Common myeloid progenitor, CD34-positive (primary cell): ENCODE results near the gene MDM1.

Source experiments
- CTCF ChIA-PET: fragments of 350-600 bp; sonication (Branson Sonifier 250); formaldehyde crosslinking; loops from one replicate; lab custom pipeline; 2021; ENCODE audit warnings: antibody characterized with exemption; lab: Charles Lee
- POLR2A ChIA-PET: fragments of 350-600 bp; sonication (Branson Sonifier 250); formaldehyde crosslinking; loops from one replicate; lab custom pipeline; 2021; ENCODE audit warnings: antibody characterized with exemption; lab: Charles Lee
- DNase-seq, 3 donors: peaks; one replicate each; pipeline versions ENCODE4 v3.0.0 to v3.0.0-alpha.2; 2013
- H3K27ac ChIP-seq, 2 experiments: 1 replicate in 1 of 2; 2 replicates in 1 of 2; pipeline ENCODE4 v1.7.0; 2013; ENCODE audit warnings: inconsistent platforms in 2 of 2, low read length in 2 of 2, mild to moderate bottlenecking in 2 of 2, low read depth in 1 of 2, moderate library complexity in 1 of 2; ENCODE audit not compliant: severe bottlenecking in 2 of 2, insufficient read depth in 1 of 2, poor library complexity in 1 of 2
- H3K27me3 ChIP-seq, 5 experiments: replicated peaks in 2 of 5; 1 replicate in 3 of 5; 2 replicates in 2 of 5; pipeline versions ENCODE4 v1.6.1 to v1.7.0; 2013; ENCODE audit warnings: low read length in 4 of 5, mild to moderate bottlenecking in 2 of 5, moderate library complexity in 2 of 5, inconsistent platforms in 1 of 5; ENCODE audit not compliant: insufficient read depth in 5 of 5, control insufficient read depth in 4 of 5
- H3K36me3 ChIP-seq, 4 experiments: 1 replicate in 2 of 4; 2 replicates in 2 of 4; pipeline versions ENCODE4 v1.6.1 to v1.7.0; 2013; ENCODE audit warnings: low read length in 3 of 4, control low read depth in 1 of 4, mild to moderate bottlenecking in 1 of 4; ENCODE audit not compliant: control insufficient read depth in 4 of 4, insufficient read depth in 4 of 4
- H3K4me1 ChIP-seq, 4 experiments: 1 replicate in 3 of 4; 2 replicates in 1 of 4; pipeline versions ENCODE4 v1.6.1 to v1.7.1; 2013; ENCODE audit warnings: low read length in 3 of 4, mild to moderate bottlenecking in 3 of 4, control low read depth in 1 of 4, inconsistent platforms in 1 of 4, moderate library complexity in 1 of 4; ENCODE audit not compliant: control insufficient read depth in 4 of 4, insufficient read depth in 4 of 4; ENCODE audit errors: control extremely low read depth in 1 of 4
- H3K4me3 ChIP-seq, 7 experiments: 1 replicate in 4 of 7; 2 replicates in 3 of 7; pipeline versions ENCODE4 v1.5.1 to v1.7.0; 2013; ENCODE audit warnings: mild to moderate bottlenecking in 7 of 7, low read length in 6 of 7, moderate library complexity in 6 of 7, inconsistent platforms in 2 of 7, low read depth in 2 of 7, control low read depth in 1 of 7; ENCODE audit not compliant: insufficient read depth in 4 of 7, control insufficient read depth in 1 of 7; ENCODE audit errors: extremely low read depth in 1 of 7
- H3K9me3 ChIP-seq, 5 experiments: 1 replicate in 4 of 5; 2 replicates in 1 of 5; pipeline versions ENCODE4 v1.6.1 to v1.7.1; 2013; ENCODE audit warnings: low read length in 4 of 5, mild to moderate bottlenecking in 2 of 5, inconsistent platforms in 1 of 5, low read depth in 1 of 5, moderate library complexity in 1 of 5; ENCODE audit not compliant: control insufficient read depth in 4 of 5, insufficient read depth in 2 of 5; ENCODE audit errors: control extremely low read depth in 1 of 5
- WGBS: methylation state at CpG from one replicate; pipeline ENCODE4 v1.1.5; 2013; ENCODE audit not compliant: insufficient coverage; 5-methylcytosine and 5-hydroxymethylcytosine counted together

MDM1 gene

GRCh38 chr12:68327896-68328295, 4.3 kb downstream of the MDM1 start:
- no peak overlapping the region for H3K27ac ChIP-seq
- no CpG with 5 or more reads among the region's 3 CpGs for WGBS
- ChIA-PET POLR2A (no interaction called here), CTCF (interaction anchor here (1.1 to 1.7 kb wide), 2 partner anchors 11 to 105 kb away, joined by 3 to 4 read pairs; no protein-coding TSS in a partner anchor)
- no peak for DNase-seq
- H3K27me3 ChIP-seq, result no peaks in the 10 kb centered on the region
- H3K9me3 ChIP-seq, result no peaks in the 10 kb centered on the region
- H3K4me3 ChIP-seq, result no peak overlapping the region
- peaks cover 2 to 25% (median 15%) of the 10 kb centered on the region in 4 experiments for H3K36me3 ChIP-seq
- peaks cover 3 to 19% (median 14%) of the 10 kb centered on the region in 4 experiments for H3K4me1 ChIP-seq

DNA sequence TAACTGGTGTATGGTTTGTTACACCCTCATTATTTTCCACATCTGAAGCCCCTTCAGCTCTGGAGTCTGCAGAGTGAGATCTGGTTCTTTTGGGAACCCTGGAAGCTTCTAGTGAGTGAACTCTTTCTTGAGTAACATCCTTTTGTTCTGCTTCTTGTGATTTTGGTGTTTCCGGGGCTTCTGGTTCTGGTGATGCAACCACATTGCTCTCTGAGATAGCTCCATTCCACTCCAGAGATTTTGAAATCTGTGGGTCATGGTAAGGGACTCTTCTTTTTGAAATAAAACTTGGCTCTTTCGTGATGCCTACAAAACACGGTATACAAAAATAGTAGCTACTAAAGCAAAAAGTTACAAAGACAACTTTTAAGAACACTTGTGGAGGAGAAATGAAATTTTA, 5.4 kb downstream of the MDM1 start:
- H3K9me3 ChIP-seq, result no peaks in the 10 kb centered on the region
- no peak overlapping the region for H3K4me3 ChIP-seq
- no peak overlapping the region for H3K27ac ChIP-seq
- POLR2A ChIA-PET, result no interaction called here
- peaks cover 0 to 13% (median 10%) of the 10 kb centered on the region in 4 experiments for H3K4me1 ChIP-seq
- WGBS, result 100% methylated on average over 1 of the region's 3 CpGs
- no peaks in the 10 kb centered on the region for H3K27me3 ChIP-seq
- CTCF ChIA-PET, result interaction anchor here (1.1 kb wide), 1 partner anchor 12 kb away, joined by 3 read pairs; no protein-coding TSS in a partner anchor
- H3K36me3 ChIP-seq, result peaks cover 2 to 32% (median 18%) of the 10 kb centered on the region in 4 experiments
- no peak for DNase-seq

- peaks cover 0 to 5% (median 3%) of the 10 kb centered on the region in 4 experiments for H3K4me1 ChIP-seq
- DNase-seq, result no peak
- ChIA-PET CTCF (interaction anchor here (1.0 kb wide), 1 partner anchor 103 kb away, joined by 4 read pairs; no protein-coding TSS in a partner anchor), POLR2A (interaction anchor here (0.6 kb wide), 1 partner anchor 105 kb away, joined by 3 read pairs; no protein-coding TSS in a partner anchor)
- H3K9me3 ChIP-seq, result no peaks in the 10 kb centered on the region
- H3K27ac ChIP-seq, result no peak overlapping the region
- H3K27me3 ChIP-seq, result no peaks in the 10 kb centered on the region
- no peak overlapping the region for H3K4me3 ChIP-seq
- peaks cover 4 to 32% (median 20%) of the 10 kb centered on the region in 4 experiments for H3K36me3 ChIP-seq
- WGBS, result 100% methylated on average over 1 of the region's 1 CpG
Observed at GRCh38 chr12:68325966-68326365, 6.2 kb downstream of the MDM1 start.

- ChIA-PET POLR2A (no interaction called here), CTCF (interaction anchor here (1.4 kb wide), 1 partner anchor 102 kb away, joined by 6 read pairs; no protein-coding TSS in a partner anchor)
- H3K4me1 ChIP-seq, result no peaks in the 10 kb centered on the region
- DNase-seq, result no peak
- H3K4me3 ChIP-seq, result no peak overlapping the region
- peaks cover 8 to 35% (median 22%) of the 10 kb centered on the region in 4 experiments for H3K36me3 ChIP-seq
- H3K27me3 ChIP-seq, result no peaks in the 10 kb centered on the region
- no peaks in the 10 kb centered on the region for H3K9me3 ChIP-seq
- WGBS, result 94% methylated on average over 3 of the region's 3 CpGs
- H3K27ac ChIP-seq, result no peak overlapping the region
Observed at GRCh38 chr12:68324531-68324930, 7.6 kb downstream of the MDM1 start.

DNA sequence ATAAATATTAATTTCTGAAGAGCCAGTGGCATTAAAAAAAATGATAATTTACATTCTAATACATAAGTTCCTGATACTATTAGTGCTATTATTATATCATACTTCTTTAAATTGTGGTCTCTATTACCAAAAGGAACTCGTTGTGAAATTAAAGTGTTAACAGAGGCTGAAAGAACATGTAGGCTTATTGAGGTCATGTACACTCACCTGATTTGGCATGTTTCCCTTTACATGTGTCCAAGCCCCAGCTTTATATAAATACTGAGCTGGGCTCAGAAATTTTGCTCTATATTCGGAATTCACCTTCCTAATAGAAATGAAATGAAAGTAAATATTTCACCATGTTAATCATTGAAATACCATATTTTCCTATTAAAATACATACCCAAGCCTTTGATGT, 11.0 kb downstream of the MDM1 start:
- H3K27me3 ChIP-seq, result no peaks in the 10 kb centered on the region
- WGBS, result no CpG with 5 or more reads among the region's 2 CpGs
- ChIA-PET CTCF (interaction anchor here (1.0 to 3.3 kb wide), 7 partner anchors 10 to 967 kb away, joined by 3 to 30 read pairs (median 3); partner anchors contain the start of gene MDM1), POLR2A (no interaction called here)
- no peak overlapping the region for H3K4me3 ChIP-seq
- no peaks in the 10 kb centered on the region for H3K4me1 ChIP-seq
- no peak for DNase-seq
- H3K36me3 ChIP-seq, result peaks cover 6 to 27% (median 14%) of the 10 kb centered on the region in 4 experiments
- H3K27ac ChIP-seq, result no peak overlapping the region
- H3K9me3 ChIP-seq, result no peaks in the 10 kb centered on the region

- no peaks in the 10 kb centered on the region for H3K4me1 ChIP-seq
- peaks cover 6 to 26% (median 10%) of the 10 kb centered on the region in 4 experiments for H3K36me3 ChIP-seq
- 89% methylated on average over 7 of the region's 11 CpGs for WGBS
- ChIA-PET POLR2A (interaction anchor here (0.7 kb wide), 1 partner anchor 11 kb away, joined by 3 read pairs; no protein-coding TSS in a partner anchor), CTCF (interaction anchor here (1.0 to 3.3 kb wide), 6 partner anchors 10 to 966 kb away, joined by 3 to 30 read pairs (median 4); partner anchors contain the start of gene MDM1)
- no peaks in the 10 kb centered on the region for H3K9me3 ChIP-seq
- DNase-seq, result no peak
- no peak overlapping the region for H3K27ac ChIP-seq
- no peaks in the 10 kb centered on the region for H3K27me3 ChIP-seq
- no peak overlapping the region for H3K4me3 ChIP-seq
Observed at GRCh38 chr12:68319988-68320623, 12.1 kb downstream of the MDM1 start.
